Glomerular visceral epithelial cell (primary cell): ENCODE measurements around the gene LRRC61.

Experiments
- DNase-seq: peaks from one replicate; pipeline ENCODE4 v3.0.0-alpha.2; 2016; ENCODE audit errors: extremely low spot score

LRRC61 gene

DNA sequence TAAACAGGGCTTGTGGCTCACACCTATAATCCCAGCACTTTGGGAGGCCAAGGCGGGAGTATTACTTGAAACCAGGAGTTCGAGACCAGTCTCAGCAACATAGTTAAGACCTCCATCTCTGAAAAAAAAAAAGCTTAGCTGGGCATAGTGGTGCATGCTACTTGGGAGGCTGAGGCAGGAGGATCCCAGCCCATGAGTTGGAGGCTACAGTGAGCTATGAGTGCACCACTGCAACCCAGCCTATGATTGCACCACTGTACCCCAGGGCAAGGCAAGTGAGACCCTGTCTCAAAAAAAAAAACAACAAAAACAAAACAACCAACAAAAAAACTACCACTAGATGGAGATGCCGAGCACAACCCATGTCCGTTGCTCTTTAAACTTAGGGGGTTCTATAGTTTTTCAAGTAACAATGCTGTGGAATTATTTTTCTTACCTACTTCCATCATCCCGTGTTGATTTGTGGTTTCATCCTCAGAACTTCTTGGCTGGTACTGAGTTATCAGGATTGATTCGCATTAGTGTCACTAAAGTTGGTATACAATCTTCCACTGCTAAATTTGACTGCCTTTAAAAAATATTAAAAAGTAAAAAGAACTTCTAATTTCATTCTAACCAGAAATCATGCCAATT is 33.2 kb downstream of the LRRC61 start:
- DNase-seq, result no peak

DNA sequence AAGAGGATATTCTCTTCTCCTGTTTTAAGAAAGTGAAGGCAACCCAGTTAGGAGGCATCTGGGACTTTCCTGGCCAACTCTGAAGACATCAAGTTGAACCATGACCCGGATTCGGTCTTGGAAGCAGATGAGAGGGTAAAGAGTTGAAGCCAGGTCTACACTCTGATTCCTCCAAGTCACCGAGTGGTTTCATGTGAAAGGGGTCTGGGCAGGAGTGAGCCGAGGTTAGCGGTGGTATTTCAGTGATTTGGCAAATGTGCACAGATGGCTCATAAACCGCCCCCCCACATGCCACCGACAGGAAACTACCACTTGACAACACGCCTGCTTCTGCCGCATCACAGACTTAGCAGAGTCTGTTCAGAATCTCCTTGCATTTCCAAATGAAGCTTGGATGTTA is 34.1 kb downstream of the LRRC61 start:
- DNase-seq, result no peak

- no peak for DNase-seq
These were observed 34.7 kb downstream of the LRRC61 start for GRCh38 chr7:150357771-150358427.

DNA sequence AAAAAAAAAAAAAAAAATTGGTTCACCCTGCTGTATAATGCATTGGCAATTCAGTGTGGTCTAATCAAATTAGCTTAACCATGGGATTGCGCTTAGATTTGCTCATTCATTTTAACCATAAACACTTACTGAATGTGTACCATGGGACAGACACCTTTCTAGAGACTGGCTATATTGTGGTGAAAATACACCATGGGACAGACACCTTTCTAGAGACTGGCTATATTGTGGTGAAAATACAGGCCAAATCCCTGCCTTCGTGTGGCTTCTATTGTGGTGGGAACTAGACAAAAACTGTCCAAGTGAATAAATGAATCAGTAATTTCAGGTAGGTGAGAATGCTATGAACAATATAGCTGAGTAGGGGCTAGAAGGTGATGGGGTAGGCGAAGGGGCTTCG is 35.3 kb downstream of the LRRC61 start:
- no peak for DNase-seq

- no peak for DNase-seq
These were observed 36.0 kb downstream of the LRRC61 start for GRCh38 chr7:150358988-150359621.

DNA sequence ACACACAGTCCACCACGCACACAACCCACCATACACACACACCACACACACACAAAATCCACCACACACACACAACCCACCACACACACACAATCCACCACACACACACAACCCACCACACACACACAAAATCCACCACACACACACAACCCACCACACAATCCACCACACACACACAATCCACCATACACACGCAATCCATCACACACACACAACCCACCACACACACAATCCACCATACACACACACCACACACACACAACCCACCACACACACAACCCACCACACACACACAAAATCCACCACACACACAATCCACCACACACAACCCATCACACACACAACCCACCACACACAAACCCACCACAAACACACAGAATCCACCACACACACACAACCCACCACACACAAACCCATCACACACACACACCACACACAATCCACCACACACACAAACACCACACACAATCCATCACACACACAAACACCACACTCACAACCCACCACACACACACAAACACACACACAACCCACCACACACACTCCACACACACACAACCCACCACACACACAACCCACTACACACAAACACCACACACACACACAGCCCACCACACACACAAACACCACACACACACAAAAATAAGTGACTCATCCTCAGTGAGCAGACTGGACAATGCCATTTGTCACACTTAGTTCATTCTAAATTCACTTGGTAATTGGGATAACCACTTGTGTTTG is 36.6 kb downstream of the LRRC61 start:
- no peak for DNase-seq

DNA sequence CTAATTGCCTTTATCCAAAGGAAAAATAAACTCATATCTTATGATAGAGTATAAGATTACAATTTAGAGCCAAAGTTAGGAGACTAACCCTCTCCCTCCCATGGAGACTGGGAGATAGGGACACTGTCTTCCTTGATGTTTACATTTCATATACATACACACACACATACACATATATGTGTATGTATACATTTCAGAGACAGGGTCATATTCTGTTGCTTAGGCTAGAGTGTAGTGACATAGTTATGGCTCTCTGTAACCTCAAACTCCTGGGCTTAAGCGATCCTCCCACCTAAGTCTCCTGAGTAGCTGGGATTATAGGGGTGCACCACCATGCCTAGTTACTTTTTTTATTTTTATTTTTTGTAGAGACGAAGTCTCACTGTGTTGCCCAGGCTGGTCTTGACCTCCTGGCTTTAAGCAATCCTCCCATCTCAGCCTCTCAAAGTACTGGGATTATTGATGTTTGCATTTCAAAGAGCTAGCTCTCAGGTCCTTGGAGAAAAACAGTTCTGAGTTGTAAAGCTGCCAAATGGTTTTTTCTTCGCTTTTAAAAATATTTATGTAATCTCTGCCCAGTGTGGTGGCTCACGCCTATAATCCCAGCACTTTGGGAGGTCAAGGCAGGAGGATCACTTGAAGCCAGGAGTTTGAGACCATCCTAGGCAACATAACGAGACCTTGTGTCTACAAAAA is 37.4 kb downstream of the LRRC61 start:
- DNase-seq, result no peak

GRCh38 chr7:150361402-150361801 is 38.2 kb downstream of the LRRC61 start:
- DNase-seq, result no peak

DNA sequence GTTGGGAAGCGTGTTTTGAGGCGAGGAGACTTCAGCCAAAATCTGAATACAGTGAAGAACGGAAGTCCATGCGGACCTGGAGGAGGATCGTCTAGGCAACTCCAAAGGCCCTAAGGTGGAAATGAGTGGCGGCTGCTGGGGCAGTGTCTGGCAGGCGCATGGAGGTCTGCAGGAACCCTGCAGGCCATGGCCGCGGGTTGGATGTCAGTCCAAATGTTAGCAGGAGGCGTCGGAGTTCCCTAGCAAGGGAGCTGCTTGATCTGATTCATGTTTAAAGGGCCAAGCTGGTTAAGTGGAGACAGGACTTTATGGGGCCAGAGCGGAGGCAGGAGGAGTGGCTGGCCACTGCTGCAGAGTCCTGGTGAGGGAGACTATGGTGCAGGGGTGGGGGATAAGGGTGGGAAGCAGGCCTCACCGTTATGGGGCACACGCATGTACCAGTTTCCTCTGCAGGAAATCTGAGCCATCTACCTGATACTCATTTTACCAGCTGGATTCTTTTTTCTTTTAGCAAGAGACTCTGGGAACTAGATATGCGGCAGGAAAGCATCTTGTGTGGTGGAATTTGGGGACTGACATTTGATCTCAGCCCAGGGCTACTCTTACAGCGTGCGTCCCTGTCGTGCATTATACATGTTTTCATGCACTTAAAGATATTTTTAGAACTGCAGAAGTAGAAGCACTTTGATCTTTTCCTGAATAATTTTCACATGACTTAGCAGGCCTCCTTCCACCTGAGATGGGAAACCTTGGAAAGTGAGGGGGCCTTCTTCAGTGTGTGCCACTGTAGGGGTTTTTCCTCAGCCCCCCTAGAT is 38.9 kb downstream of the LRRC61 start:
- DNase-seq, result no peak

GRCh38 chr7:150363370-150363769 is 40.2 kb downstream of the LRRC61 start:
- DNase-seq, result peak; percentile 26

DNA sequence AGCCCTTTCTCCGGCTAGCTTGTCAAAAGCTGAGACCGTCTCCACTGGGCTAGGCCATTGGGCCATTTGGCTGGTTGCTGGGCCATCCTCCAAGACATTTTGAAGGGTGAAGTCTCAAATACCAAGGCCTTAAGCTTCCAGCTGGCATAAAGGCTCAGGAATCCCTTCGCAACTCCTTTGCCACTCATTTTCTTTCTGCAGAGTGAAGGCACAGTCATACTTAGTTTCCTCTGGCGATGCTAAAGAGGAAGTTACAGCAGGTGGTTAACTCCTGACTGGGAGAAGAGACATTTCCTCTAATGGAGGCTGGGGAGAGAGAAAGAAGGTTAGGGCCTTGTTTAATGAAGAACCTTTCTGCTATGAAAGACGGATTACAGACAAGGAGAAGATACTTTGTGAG is 40.7 kb downstream of the LRRC61 start:
- DNase-seq, result no peak

GRCh38 chr7:150365194-150365593 is 42.0 kb downstream of the LRRC61 start:
- DNase-seq, result no peak

DNA sequence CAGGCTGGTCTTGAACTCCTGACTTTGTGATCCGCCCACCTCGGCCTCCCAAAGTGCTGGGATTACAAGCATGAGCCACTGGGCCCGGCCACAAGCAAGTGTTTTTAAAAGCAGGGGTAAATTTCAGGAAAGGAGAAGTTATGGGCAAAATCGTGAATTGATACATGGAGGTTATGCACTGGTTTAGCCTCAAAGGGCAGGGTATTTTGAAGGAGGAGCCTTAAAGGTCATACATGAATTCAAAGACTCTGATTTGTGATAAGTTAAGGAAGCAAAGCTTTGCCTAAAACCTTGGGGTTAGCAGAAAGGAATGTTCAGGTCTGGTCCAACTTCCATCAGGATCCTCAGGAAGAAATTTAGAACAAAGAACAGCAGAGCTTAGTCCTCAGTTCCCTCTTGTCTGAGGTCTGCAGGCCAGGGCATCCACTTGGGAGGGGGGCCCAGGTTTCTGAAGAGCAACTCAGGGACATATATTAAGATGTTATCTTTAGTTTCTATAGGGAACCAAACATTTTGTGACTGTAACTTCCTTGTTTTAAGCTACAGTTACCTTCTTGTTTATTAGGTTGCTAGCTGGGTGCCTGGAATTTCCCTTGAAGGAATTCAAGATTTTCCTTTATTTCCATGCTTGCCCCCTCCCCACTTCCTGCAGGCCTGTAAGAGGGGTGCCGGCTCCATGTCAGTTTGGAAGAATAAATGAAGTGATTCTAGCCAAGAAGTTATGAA is 42.7 kb downstream of the LRRC61 start:
- no peak for DNase-seq

- DNase-seq, result no peak
These were observed 44.5 kb downstream of the LRRC61 start for GRCh38 chr7:150367677-150368095.

- peak; percentile 85 for DNase-seq
These were observed 45.1 kb downstream of the LRRC61 start, which contains the start of gene REPIN1 for GRCh38 chr7:150368096-150368883. TSS of gene REPIN1 (plus strand) at chr7:150368822. CDS start at chr7:150369712, 890 bp downstream.

DNA sequence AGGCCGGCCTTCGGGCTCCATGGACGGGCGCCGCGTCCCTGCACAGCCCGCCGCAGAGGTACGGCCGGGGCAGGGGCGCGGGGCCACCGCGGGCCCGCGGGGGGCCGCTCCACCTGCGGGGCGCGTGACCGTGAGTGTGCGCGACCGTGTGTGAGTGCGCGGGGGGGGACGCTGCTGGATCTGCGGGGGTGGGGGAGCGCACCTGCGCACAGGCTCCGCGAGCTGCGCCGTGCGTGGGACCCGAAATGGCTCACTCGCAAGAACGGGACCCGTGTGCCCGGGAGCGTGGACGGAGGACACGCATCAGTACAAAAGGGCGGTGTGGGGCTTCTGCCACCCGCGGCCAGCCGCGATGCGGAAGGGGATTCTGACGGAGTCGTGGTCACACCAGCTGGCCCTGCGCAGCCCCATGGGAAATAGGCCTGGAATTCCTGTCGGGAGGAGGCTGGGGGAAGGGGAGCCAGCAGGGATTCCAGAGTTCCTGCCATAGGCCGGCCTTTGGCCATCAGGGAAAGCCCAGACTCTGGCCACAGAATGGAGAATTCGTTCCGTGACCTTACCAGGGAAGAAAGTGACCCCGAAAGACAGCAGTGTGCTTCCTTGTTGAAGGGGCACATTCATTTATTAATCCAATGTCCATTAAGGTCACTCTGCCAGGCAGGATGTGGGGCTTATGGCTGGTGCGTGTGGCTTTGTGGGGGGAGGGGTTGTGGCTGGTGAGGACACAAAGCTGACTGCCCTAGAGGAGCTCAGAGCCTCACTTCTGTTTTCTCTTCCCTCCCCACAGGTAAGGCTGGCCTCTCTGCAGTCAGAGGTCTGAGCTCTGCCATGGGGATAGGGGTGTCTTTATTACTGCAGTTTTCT is 46.0 kb downstream of the LRRC61 start:
- peak; percentile 83 for DNase-seq

DNA sequence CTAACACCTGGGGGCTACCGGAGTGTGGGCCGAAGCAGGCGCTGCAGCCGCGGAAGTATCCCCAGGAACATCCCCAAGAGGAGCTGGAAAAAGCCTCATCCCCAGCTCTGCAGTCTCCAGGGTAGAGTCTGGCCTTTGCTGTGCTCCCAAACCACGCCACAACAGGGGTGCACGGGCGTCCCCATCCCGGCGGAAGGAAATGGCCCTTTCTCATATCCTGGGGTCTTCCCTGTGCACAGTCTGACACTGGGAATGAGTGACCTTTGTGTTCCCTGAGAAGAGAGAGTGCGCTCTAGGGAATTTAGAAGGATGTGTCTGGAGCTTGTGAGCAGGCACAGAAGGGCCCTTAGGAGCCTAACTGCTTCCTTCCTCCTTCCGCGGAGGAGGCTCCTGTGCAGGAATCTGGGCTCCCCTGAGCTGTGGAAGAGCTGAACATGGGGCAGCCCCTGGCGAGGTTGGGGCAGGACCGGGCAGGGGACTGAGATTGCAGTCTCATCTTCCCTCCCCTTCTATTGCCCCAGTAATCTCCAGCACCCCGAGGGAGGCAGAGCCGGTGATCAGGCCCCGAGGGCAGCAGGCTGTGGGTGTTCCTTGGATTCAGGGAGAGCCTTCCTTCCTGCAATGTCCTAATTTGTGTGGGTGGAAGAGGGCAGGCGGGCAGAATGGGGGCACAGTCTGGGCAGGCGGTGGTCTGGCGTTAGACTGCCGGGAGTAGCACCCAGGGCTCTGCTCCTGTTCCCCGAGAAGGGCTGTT is 46.8 kb downstream of the LRRC61 start:
- DNase-seq, result no peak

DNA sequence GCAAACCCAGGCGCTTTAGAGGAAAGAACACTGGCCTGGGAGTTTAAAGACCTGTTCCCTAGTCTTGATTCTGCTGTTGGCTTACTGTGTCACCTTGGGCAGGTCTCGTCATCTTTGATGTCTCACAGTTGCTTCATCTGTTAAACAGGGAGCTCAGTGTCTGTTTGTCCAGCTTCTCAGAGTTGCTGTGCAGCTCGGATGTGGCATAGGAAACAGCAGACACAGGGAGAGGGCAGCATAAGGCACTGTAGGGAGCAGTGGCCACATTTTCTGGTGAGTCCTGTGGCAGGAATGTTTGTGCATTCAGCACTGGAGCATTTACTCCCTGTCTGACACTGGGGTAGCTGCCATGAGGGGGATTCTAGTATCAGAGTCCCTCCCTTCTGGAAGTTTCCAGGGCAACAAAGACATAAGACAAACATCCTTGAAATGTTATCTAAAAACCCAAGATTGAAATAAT is 47.5 kb downstream of the LRRC61 start:
- peak; percentile 47 for DNase-seq
